ENCODE results near the gene MAGEH1. TPM values are rescaled to one million over a fixed set of nuclear protein-coding genes. Genes with fewer than 3 reads are reported as not detected.

The MAGEH1 gene
- 10 to 100 TPM; 17.2 to 22.6 TPM for total RNA-seq

DNA sequence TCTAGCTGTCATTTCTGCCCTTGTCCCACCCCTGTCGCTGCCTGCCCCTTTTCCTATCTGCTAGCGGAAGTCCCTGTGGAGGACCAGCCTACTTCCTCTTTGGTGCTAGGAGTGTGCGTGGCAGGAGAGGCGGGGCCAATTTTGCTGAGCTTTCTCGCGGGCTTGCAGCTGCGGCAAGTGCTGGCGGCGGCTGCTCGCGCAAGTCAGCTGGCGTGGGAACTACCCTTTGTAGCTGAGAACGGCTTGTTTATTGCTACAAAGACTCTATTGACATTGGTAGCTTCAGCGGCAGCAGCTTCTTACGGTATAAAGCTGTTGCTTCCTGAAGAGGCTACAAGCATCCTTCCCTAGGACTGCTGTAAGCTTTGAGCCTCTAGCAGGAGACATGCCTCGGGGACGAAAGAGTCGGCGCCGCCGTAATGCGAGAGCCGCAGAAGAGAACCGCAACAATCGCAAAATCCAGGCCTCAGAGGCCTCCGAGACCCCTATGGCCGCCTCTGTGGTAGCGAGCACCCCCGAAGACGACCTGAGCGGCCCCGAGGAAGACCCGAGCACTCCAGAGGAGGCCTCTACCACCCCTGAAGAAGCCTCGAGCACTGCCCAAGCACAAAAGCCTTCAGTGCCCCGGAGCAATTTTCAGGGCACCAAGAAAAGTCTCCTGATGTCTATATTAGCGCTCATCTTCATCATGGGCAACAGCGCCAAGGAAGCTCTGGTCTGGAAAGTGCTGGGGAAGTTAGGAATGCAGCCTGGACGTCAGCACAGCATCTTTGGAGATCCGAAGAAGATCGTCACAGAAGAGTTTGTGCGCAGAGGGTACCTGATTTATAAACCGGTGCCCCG lies at the start of gene MAGEH1:
Gene MAGEH1 (plus strand): TSS at position 138 of the 843 bp plus-strand sequence. CDS start 248 bp downstream, at position 386.

DNA sequence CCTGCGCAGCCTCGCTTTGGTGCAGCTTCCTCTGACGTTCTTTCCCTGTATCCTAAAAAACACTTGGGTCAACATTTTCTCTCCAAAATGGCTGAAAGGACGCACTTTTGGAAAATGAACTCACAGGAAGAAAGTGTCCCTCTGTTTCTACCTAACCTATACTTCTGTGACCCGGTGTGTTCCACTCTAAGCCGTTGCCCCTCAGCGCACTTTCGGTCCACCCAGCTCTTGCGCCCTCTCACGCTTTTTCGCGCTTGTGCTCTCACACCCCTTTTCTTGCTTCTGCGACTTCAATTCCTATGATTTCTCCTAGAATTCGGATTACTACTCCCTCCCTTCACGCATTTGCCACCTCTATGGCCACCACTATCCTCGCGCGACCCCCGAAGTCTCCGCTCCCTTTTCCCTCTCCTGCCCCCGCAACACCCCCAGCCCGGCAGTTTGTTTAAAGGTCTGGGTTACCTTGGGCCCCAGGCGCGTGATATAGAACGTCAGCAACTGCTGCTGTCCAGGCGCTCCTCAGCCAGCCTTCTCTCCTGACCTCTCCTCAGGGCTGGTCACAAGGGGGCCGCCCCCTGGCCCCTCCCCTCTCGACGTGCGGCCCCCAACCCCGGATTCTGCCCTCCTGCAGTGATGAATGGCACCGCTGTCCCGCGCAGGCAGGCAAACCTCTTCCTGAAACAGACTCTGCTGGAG lies 37.5 kb downstream of the MAGEH1 start, which contains the start of gene USP51:
Gene USP51 (minus strand): TSS at position 535 of the 696 bp plus-strand sequence. CDS start 909 bp downstream, outside the sequence.

Small RNAs within 50 kb of the gene (small RNA-seq; reads per million reads assigned to genes)
- 0 reads per million in 2 donors for gene MIR4536-2

Other genes with a start within 250 kb of the MAGEH1 start
- gene PAGE5, start 231.8 kb upstream of the MAGEH1 start, total RNA-seq, result not detected
- gene PAGE3, start 187.2 kb upstream of the MAGEH1 start, total RNA-seq, result not detected
- 1 to 10 TPM; 4.3 to 7.9 TPM for gene USP51, start 37.7 kb downstream of the MAGEH1 start, total RNA-seq
- gene FOXR2, start 171.3 kb downstream of the MAGEH1 start, total RNA-seq, result not detected